GM18502 (cell line): ENCODE measurements around the gene MRPL44.

Experiments
- ATAC-seq: cut with Tn5 transposase; IDR thresholded peaks from one replicate; pipeline ENCODE4 v1.9.1; 2021; ENCODE audit warnings: mild to moderate bottlenecking; ENCODE audit not compliant: unreplicated experiment, poor library complexity

MRPL44 gene

GRCh38 chr2:223957092-223957851 is at the start of gene MRPL44:
MRPL44 (plus strand) TSS chr2:223957463; CDS start chr2:223957473, 10 bp downstream.
- peak; percentile 97 for ATAC-seq

GRCh38 chr2:223908304-223908998 is 48.8 kb upstream of the MRPL44 start:
- ATAC-seq: no peak

- ATAC-seq: no peak
Observed at GRCh38 chr2:223909001-223909741, 48.1 kb upstream of the MRPL44 start.

- ATAC-seq: no peak
Observed at GRCh38 chr2:223914324-223914723, 42.9 kb upstream of the MRPL44 start.

- no peak for ATAC-seq
Observed at GRCh38 chr2:223915071-223915470, 42.2 kb upstream of the MRPL44 start.

GRCh38 chr2:223916181-223916920 is 40.9 kb upstream of the MRPL44 start:
- no peak for ATAC-seq

- ATAC-seq: no peak
Observed at GRCh38 chr2:223918671-223919134, 38.6 kb upstream of the MRPL44 start.

GRCh38 chr2:223920109-223920508 is 37.2 kb upstream of the MRPL44 start:
- ATAC-seq: no peak

- no peak for ATAC-seq
Observed at GRCh38 chr2:223921204-223921603, 36.1 kb upstream of the MRPL44 start.

- ATAC-seq: no peak
Observed at GRCh38 chr2:223922308-223922707, 35.0 kb upstream of the MRPL44 start.

GRCh38 chr2:223923976-223924375 is 33.3 kb upstream of the MRPL44 start:
- no peak for ATAC-seq

- ATAC-seq: no peak
Observed at GRCh38 chr2:223925106-223925505, 32.2 kb upstream of the MRPL44 start.

- ATAC-seq: no peak
Observed at GRCh38 chr2:223928113-223929006, 28.9 kb upstream of the MRPL44 start.

GRCh38 chr2:223929571-223930102 is 27.6 kb upstream of the MRPL44 start:
- peak; percentile 61 for ATAC-seq

GRCh38 chr2:223930103-223930976 is 26.9 kb upstream of the MRPL44 start:
- ATAC-seq: no peak

- ATAC-seq: no peak
Observed at GRCh38 chr2:223932816-223933800, 24.2 kb upstream of the MRPL44 start.

GRCh38 chr2:223934870-223935269 is 22.4 kb upstream of the MRPL44 start:
- no peak for ATAC-seq
